Fibroblast of the aortic adventitia (primary cell): ENCODE results near the gene RBM28. TPM values are rescaled to one million over a fixed set of nuclear protein-coding genes. Genes with fewer than 3 reads are reported as not detected.
A peak's percentile ranks its signal among the peaks of the same experiment; 100 is the strongest.

Experiments used
- DNase-seq: peaks from one replicate; pipeline ENCODE4 v3.0.0-alpha.2; 2010; ENCODE audit warnings: low read depth
- H3K4me3 ChIP-seq: 2 replicates; pipeline ENCODE4 v1.5.1; 2011; ENCODE audit warnings: low read depth, mild to moderate bottlenecking, control low read depth, low read length, moderate library complexity
- total RNA-seq: library from RNA; depleted of rRNA; stranded (reverse); fragments of >200 nt; gene quantifications from 2 replicates; pipeline ENCODE4 v1.2.3, GENCODE V29; 2012; ENCODE audit warnings: low replicate concordance
- TF ChIP-seq, protein P1 (sequence below): IDR thresholded peaks from 2 replicates; pipeline ENCODE4 v1.5.1; 2011; ENCODE audit warnings: mild to moderate bottlenecking, low read length, control low read depth, inconsistent platforms; ENCODE audit not compliant: insufficient read depth

RBM28 gene
- total RNA-seq, 1 donor = 14.7 TPM

DNA sequence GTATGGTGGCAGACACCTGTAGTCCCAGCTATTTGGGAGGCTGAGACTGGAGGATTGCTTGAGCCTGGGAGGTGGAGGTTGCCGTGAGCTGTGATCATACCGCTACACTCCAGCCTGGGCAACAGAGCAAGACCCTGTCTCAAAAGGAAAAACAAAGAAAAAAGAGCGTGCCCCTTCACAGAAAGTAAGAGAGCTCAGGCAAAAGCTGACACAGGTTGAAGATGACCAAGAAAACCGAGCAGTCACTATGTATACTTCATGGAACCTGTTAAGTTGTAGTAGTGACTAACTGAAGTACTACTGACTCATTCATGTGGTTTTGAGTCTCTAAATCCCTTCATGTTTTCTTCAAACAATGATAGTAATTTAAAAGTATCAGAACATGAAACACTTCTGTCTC lies 19.0 kb upstream of the RBM28 start:
- TF ChIP-seq, protein P1, sequence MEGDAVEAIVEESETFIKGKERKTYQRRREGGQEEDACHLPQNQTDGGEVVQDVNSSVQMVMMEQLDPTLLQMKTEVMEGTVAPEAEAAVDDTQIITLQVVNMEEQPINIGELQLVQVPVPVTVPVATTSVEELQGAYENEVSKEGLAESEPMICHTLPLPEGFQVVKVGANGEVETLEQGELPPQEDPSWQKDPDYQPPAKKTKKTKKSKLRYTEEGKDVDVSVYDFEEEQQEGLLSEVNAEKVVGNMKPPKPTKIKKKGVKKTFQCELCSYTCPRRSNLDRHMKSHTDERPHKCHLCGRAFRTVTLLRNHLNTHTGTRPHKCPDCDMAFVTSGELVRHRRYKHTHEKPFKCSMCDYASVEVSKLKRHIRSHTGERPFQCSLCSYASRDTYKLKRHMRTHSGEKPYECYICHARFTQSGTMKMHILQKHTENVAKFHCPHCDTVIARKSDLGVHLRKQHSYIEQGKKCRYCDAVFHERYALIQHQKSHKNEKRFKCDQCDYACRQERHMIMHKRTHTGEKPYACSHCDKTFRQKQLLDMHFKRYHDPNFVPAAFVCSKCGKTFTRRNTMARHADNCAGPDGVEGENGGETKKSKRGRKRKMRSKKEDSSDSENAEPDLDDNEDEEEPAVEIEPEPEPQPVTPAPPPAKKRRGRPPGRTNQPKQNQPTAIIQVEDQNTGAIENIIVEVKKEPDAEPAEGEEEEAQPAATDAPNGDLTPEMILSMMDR = no peak

DNA sequence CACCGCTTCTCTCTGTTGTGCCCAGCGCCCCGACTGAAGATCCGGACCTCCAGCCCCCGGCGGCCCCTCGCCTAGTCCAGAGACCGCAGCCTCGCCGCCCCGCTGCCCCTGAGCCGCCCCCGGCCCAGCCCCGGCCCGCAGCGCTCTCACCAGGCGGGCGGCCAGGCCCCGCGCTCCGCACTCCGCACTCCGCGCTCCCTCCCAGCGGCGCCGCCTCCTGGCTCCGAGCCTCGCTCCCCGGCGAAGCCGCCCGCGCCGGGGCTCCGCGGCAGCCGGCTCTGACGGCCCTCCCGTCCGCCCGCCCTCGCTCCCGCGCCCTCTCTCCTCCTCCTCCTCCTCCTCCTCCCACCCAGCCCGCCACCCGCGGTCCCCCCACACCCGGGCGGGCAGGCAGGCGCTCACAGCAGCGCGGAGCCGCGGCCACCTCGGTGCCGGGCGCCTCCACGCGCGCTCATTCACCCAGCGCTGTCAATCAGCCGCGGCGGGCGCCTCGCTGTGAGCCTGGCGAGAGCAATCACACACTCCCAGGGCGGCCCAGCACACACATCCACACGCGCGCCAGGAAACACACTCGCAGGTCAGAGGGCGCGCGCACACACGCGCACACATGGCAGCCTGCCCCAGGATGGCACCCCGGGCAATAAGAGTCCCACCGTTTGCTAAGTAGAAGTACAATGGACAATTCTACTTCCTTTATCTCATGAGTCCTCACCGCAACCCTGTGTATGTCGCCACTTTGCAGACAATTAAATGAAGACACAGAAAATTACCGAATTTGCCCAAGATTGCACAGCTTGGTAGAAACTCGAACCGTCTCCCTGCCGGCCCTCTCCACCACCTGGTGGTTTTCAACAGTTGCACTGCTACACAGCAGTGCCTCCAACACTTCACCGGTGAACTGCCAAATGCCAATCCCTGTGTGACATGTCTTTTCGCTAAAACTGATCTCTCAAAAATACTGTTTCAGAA lies 18.0 kb upstream of the RBM28 start, which contains the start of gene PRRT4:
TSS of gene PRRT4 (minus strand) at position 280 of the 969 bp plus-strand sequence.
- H3K4me3 ChIP-seq = peak within 1 kb of the TSS; percentile 58
- TF ChIP-seq, protein P1 = no peak
- no peak for DNase-seq

More for the DNA sequence above, 19.0 kb upstream of the RBM28 start:
- DNase-seq = no peak
- no peak overlapping the region for H3K4me3 ChIP-seq

DNA sequence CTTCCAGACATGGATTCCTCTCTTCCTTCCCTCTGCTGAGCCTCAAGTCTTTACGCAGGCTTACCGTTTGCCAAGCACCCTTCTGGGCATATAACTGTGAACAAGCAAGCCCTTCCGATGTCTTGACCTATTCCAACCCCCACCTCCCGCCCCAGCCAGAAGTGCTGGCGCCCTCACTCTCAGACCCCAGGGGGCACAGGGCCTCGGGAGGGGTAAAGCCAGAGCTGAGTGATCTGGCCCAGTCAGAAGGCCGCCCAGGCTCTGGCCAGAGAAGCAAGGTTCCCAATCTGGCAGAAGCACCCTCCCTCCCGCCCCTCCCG lies 16.6 kb upstream of the RBM28 start:
- H3K4me3 ChIP-seq = no peak overlapping the region
- no peak for DNase-seq
- TF ChIP-seq, protein P1 = no peak

DNA sequence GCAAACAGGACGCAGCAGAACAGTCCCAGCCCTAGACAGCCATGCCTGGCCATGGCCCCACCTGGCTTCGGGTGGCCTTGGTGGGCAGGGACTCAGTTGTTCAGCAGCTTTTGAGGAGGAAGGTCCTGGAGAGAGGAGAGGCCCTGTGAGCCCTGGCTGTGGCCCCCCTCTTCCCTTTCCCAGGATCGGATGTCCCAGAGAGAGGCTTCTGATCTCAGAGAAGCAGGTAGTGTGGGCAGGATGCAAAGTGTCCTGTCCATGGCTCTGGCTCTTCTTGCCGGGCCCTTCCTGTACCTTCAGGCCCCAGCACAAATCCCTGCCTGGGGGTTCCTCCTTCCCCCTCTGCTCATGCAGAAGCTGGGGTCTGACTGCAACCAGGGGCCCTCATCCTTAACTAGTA lies 16.2 kb upstream of the RBM28 start:
- H3K4me3 ChIP-seq = no peak overlapping the region
- TF ChIP-seq, protein P1 = no peak
- no peak for DNase-seq

DNA sequence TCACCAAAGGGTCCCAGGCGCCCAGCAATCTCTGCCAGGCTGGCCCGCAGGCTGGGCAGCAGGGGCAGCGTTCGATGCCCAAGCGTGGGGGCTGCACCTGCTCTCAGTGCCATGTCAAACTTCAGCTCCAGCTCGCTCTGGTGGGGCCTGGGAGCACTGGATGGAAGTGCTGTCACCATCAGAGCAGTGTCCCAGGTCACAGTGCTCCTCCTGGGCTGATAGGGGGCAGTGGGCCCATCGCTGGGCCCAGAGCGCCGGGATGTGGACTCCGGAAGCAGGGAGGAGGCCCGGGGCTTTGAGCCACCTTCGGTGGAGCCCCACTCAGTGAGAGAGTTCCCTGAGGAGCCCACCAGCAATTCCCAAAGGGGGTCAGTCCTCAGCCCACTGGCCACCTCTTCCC lies 15.6 kb upstream of the RBM28 start:
- H3K4me3 ChIP-seq = no peak overlapping the region
- DNase-seq = no peak
- TF ChIP-seq, protein P1 = no peak

DNA sequence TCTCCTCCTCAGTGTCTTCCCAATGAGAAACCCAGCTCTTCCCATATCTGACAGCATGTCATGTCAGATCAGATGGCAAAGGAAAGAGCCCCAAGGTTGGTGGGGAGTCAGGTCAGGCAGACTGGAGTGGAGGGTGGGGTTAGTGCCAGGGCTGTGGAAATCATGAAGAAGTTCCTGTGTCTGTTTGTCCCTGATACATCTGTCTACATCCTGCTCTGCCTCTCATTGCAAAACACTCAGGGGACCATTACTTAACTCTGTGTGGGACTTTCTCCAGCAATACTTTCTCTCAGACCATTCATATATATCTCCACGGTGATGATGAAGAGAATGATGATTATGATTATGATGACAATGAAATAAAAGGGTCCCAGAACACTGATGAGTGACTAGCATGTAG lies 14.5 kb upstream of the RBM28 start:
- no peak for DNase-seq
- TF ChIP-seq, protein P1 = no peak

DNA sequence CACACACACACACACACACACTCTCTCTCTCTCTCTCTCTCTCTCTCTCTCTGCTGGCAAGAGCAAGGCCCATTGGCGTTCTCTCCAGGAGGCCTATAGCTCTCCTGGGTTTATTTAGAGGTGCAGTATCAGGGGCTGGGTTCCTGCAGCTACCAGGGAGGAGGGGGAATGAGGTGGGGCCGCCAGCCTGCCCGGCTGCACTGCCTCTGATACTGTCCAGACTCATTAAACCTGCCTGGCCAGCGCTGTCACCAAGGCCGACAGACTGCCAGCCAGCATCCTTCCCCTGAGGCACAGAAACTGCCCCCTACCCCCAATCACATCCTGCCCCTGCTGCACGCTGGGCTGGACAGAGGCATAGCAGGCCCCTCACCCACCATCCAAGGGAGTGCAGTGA lies 13.5 kb upstream of the RBM28 start:
- H3K4me3 ChIP-seq = no peak overlapping the region
- TF ChIP-seq, protein P1 = no peak
- no peak for DNase-seq

More for the DNA sequence above, 14.5 kb upstream of the RBM28 start:
- H3K4me3 ChIP-seq = no peak overlapping the region
